Keratinocyte (primary cell): ENCODE measurements around the gene ERGIC1. TPM values are rescaled to one million over a fixed set of nuclear protein-coding genes. Genes with fewer than 3 reads are reported as not detected.

ENCODE experiments used
- DNase-seq: peaks from one replicate; pipeline ENCODE4 v3.0.0-alpha.2; 2011; ENCODE audit warnings: low read depth, missing footprints, low spot score
- FAIRE-seq: peaks from 2 replicates; lab custom pipeline; 2011; peaks lifted over from hg19 to GRCh38; lab: Jason Lieb, UNC
- H2AFZ ChIP-seq: 2 replicates; pipeline ENCODE4 v1.6.0; 2012; ENCODE audit warnings: low read length, control low read depth, inconsistent platforms; ENCODE audit not compliant: control insufficient read depth
- H3K27ac ChIP-seq: 2 replicates; pipeline ENCODE4 v1.5.1; 2011; ENCODE audit warnings: low read length; ENCODE audit not compliant: control insufficient read depth, insufficient read depth
- H3K27me3 ChIP-seq: 3 replicates; pipeline ENCODE4 v1.6.0; 2011; ENCODE audit warnings: low read length; ENCODE audit not compliant: control insufficient read depth, insufficient read depth; ENCODE audit errors: extremely low read depth
- H3K36me3 ChIP-seq, 2 experiments: 2 replicates in 1 of 2; 3 replicates in 1 of 2; pipeline ENCODE4 v1.5.1; 2011; ENCODE audit warnings: low read length in 2 of 2, mild to moderate bottlenecking in 1 of 2; ENCODE audit not compliant: control insufficient read depth in 2 of 2, insufficient read depth in 2 of 2; ENCODE audit errors: extremely low read depth in 1 of 2
- H3K4me1 ChIP-seq: 3 replicates; pipeline ENCODE4 v1.5.1; 2011; ENCODE audit warnings: low read length; ENCODE audit not compliant: control insufficient read depth, insufficient read depth; ENCODE audit errors: extremely low read depth
- H3K4me2 ChIP-seq: 3 replicates; pipeline ENCODE4 v1.6.0; 2011; ENCODE audit warnings: low read depth, low read length; ENCODE audit not compliant: control insufficient read depth, insufficient read depth; ENCODE audit errors: extremely low read depth
- H3K4me3 ChIP-seq, 3 experiments: fragments of 200-600 bp in 1 of 3; sonication (generic) in 1 of 3; 2 replicates in 2 of 3; 3 replicates in 1 of 3; pipeline ENCODE4 v1.5.1; 2011 to 2016; ENCODE audit warnings: low read length in 3 of 3, mild to moderate bottlenecking in 3 of 3, control low read depth in 2 of 3, inconsistent platforms in 1 of 3, low read depth in 1 of 3, mixed read lengths in 1 of 3, mixed run types in 1 of 3, moderate library complexity in 1 of 3; ENCODE audit not compliant: control insufficient read depth in 2 of 3, insufficient read depth in 2 of 3; ENCODE audit errors: extremely low read depth in 1 of 3
- H3K79me2 ChIP-seq: 2 replicates; pipeline ENCODE4 v1.6.0; 2012; ENCODE audit warnings: low read length; ENCODE audit not compliant: control insufficient read depth, insufficient read depth
- H3K9ac ChIP-seq: 3 replicates; pipeline ENCODE4 v1.6.0; 2011; ENCODE audit warnings: low read length; ENCODE audit not compliant: control insufficient read depth, insufficient read depth; ENCODE audit errors: extremely low read depth
- H3K9me1 ChIP-seq: 3 replicates; pipeline ENCODE4 v1.6.0; 2011; ENCODE audit warnings: low read length; ENCODE audit not compliant: control insufficient read depth, insufficient read depth; ENCODE audit errors: extremely low read depth
- H3K9me3 ChIP-seq: 2 replicates; pipeline ENCODE4 v1.5.1; 2012; ENCODE audit warnings: low read depth, low read length; ENCODE audit not compliant: control insufficient read depth
- H4K20me1 ChIP-seq: 3 replicates; pipeline ENCODE4 v1.6.0; 2011; ENCODE audit warnings: low read length; ENCODE audit not compliant: control insufficient read depth, insufficient read depth; ENCODE audit errors: extremely low read depth
- CTCF ChIP-seq, 3 experiments: IDR thresholded peaks in 1 of 3; conservative IDR thresholded peaks in 1 of 3; optimal IDR thresholded peaks in 1 of 3; 2 replicates in 2 of 3; 3 replicates in 1 of 3; pipeline versions ENCODE3 to v1.5.1; 2011; ENCODE audit warnings: low read length in 3 of 3, mild to moderate bottlenecking in 3 of 3, moderate library complexity in 2 of 3, control low read depth in 1 of 3, inconsistent platforms in 1 of 3; ENCODE audit not compliant: insufficient read depth in 2 of 3; ENCODE audit errors: extremely low read depth in 1 of 3
- EZH2 ChIP-seq: IDR thresholded peaks from one replicate; pipeline ENCODE4 v1.6.1; 2012; ENCODE audit warnings: inconsistent platforms, mild to moderate bottlenecking, low read length, moderate library complexity
- dilution Hi-C: fragments of 300-500 bp; cut with MboI; formaldehyde crosslinking; loops from one replicate; pipeline ENCODE4 v1.7.0; 2020; ENCODE audit warnings: low sequenced_read_pairs; ENCODE audit not compliant: extremely low pct_ligation_motif_present
- polyA plus RNA-seq, 5 experiments: library from polyadenylated mRNA; depleted of rRNA in 3 of 5; stranded (reverse) in 3 of 5; stranded (forward) in 1 of 5; unstranded in 1 of 5; fragments of >200 nt; gene quantifications; 1 replicate in 1 of 5; 2 replicates in 3 of 5; 3 replicates in 1 of 5; pipeline versions ENCODE4 v1.2.1 to v1.2.3, GENCODE V29; 2011 to 2012; ENCODE audit warnings: missing spikeins in 2 of 5, low read depth in 1 of 5, low replicate concordance in 1 of 5

Gene ERGIC1
- polyA plus RNA-seq, 1 donor (not counting 4 experiments of a cell fraction or from before 2014, with no cell fraction given), result 93.4 TPM

GRCh38 chr5:172923539-172923938 is 89.5 kb downstream of the ERGIC1 start:
- Histone ChIP-seq H3K4me3 (no peak overlapping the region), H3K4me2 (no peak overlapping the region), H3K9me3 (no peaks in the 10 kb centered on the region), H3K4me1 (peaks cover 7% of the 10 kb centered on the region), H3K36me3 (peaks cover 8 to 26% of the 10 kb centered on the region in 2 experiments), H4K20me1 (no peaks in the 10 kb centered on the region), H3K79me2 (no peaks in the 10 kb centered on the region), H3K9me1 (no peaks in the 10 kb centered on the region), H3K27me3 (no peaks in the 10 kb centered on the region), H3K27ac (no peak overlapping the region), H3K9ac (no peak overlapping the region), H2AFZ (no peak overlapping the region)
- FAIRE-seq (no peak), DNase-seq (no peak)
- TF ChIP-seq CTCF (optimal IDR thresholded peaks at IDR 0.05 in 1 of 3, IDR thresholded peaks at IDR 0.05 in 1 of 3, conservative IDR thresholded peaks at IDR 0.05 in 1 of 3; ENCODE audit: extremely low read depth in 1 of 3, insufficient read depth in 2 of 3, low read length in 3 of 3), result no peak
- no peak for TF ChIP-seq EZH2
- dilution Hi-C loops, result no loop called here

- Histone ChIP-seq H4K20me1 (no peaks in the 10 kb centered on the region), H3K4me3 (no peak overlapping the region), H3K27me3 (no peaks in the 10 kb centered on the region), H3K9me3 (no peaks in the 10 kb centered on the region), H3K9ac (no peak overlapping the region), H3K27ac (no peak overlapping the region), H3K36me3 (peaks cover 4 to 24% of the 10 kb centered on the region in 2 experiments), H3K79me2 (no peaks in the 10 kb centered on the region), H3K4me2 (no peak overlapping the region), H3K4me1 (no peaks in the 10 kb centered on the region), H3K9me1 (no peaks in the 10 kb centered on the region), H2AFZ (no peak overlapping the region)
- no peak for DNase-seq
- dilution Hi-C loops, result no loop called here
- TF ChIP-seq CTCF (optimal IDR thresholded peaks at IDR 0.05 in 1 of 3, IDR thresholded peaks at IDR 0.05 in 1 of 3, conservative IDR thresholded peaks at IDR 0.05 in 1 of 3; ENCODE audit: extremely low read depth in 1 of 3, insufficient read depth in 2 of 3, low read length in 3 of 3), result no peak
- TF ChIP-seq EZH2, result no peak
- no peak for FAIRE-seq
These were observed 91.4 kb downstream of the ERGIC1 start for GRCh38 chr5:172925336-172925948.
